ENCODE measurements around the gene HSPG2. TPM values are rescaled to one million over a fixed set of nuclear protein-coding genes. Genes with fewer than 3 reads are reported as not detected.

The HSPG2 gene
- total RNA-seq, 1 donor from 2014 or later = 91.0 TPM

- peak; percentile 45 for ATAC-seq
Measured at GRCh38 chr1:21861602-21862429, 75.3 kb downstream of the HSPG2 start.

DNA sequence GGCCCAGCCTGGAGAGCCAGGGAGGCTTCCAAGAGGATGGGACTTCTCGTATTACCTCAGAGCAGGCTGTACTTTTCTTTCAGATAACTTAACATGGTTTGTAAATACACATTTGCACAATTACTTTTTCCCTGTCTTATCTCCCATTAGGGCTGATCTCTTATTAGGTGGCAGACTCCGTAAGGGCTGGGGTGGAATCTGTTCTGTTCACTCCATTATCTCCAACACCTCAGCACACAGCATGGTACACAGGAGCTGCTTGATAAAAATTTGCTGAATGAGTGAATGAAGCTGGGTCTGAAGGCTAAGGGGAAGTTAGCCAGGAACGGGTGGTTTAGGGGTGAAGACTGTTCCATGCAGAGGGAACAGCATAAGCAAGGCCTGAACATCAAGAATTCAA is 76.1 kb downstream of the HSPG2 start:
- no peak for ATAC-seq

DNA sequence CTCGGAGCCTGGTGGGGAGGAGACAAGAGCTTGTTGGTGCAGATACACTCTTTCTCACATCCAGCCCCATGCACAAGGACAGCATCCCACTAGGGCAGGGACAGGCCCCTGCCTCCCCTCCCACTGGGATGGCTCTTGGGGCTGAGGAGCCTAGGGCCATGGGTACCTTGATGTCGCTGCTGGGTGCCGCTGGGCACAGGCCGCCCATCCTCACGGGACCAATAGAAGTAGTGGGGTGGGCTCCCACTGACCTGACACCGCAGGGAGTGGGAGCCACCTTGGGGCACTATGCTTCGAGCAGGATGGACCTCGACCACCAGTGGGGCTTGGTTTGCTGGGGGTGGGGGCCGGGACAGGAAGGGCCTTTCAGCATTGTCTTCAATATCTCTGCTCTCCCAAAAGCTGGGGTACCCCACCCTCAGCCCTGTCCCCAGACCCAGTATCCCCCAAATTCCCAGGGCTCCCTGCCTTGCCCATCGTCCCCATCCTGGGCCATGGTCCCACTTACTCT is 77.4 kb downstream of the HSPG2 start:
- no peak for ATAC-seq

DNA sequence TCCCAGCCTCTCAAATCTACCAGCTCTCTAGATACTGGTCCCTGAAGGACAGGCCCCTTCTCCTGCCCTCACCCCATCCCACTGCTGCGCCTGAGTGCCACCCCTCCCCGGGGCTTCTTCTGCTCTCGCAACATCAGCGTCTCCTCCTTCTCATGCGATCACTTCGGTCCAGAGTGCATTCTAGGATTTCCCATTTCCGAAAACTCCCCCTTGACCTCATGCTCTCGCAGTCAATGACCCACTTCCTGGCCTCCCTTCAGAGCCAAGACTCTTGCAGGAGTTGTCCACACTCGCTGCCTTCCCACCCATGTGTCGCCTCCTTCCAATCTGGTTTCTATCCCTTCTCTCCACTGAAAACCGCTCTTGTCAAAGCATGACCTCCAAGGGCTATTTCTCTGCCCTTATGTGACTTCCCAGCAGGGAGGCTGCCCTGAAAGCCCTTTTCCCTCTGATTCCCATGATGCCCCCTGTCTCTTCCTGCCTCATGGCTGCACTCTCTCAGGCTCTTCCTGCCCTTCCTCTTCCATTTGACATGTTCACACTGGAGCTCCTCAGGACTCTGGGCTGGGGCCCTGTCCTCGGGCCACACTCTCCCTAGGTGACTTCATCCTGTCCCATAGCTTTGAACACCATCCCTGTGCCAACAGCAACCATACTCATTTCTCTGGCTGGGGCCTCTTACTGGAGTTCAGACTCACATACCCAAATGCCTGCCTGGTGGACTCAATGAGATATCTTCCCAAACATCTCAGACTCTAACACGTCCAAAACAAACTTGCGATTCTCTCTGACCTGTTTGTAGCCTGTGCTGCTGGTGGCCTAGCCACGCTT is 79.1 kb downstream of the HSPG2 start:
- ATAC-seq = no peak

GRCh38 chr1:21857142-21857839 is 79.8 kb downstream of the HSPG2 start:
- ATAC-seq = no peak

DNA sequence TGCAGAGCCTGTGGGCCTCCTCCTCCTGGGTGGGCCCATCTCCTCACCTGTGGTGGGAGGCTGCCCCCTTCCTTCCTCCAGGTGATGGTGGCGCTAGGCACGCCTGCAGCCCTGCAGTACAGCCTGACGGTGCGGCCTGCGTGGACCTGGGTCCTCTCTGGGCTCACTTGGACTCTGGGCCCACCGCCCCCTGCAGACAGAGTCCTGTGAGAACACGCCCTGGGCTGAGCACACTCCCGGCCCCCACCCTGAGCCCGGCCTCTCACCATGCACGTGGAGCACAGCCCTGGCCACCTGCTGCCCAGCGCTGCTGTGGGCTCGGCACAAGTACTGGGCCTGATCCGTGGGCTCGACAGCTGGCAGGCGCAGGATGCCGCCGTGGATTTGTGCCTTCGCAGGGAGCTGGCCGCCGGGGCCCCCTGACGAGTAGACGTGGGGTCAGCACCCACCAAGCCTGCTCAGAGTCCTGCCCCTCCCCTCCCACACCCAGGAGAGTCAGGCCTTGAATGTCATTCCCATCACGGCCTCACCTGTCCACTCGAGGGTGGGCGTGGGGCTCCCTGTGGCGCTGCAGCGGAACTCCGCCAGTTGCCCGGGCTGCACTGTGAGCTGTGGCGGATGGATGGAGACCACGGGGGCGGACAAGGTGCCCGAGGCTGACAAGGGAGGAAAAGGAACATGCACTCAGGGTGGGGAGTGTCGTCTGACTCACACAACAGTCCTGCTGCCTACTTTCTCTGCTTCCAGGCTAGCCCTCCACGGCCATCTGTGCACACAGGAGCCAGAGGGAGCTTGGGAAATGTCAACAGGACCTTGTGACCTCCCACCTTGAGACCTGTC is 81.6 kb downstream of the HSPG2 start:
- peak; percentile 51 for ATAC-seq

GRCh38 chr1:21854751-21855131 is 82.4 kb downstream of the HSPG2 start:
- ATAC-seq = no peak

- no peak for ATAC-seq
Measured at GRCh38 chr1:21854090-21854750, 82.9 kb downstream of the HSPG2 start.

DNA sequence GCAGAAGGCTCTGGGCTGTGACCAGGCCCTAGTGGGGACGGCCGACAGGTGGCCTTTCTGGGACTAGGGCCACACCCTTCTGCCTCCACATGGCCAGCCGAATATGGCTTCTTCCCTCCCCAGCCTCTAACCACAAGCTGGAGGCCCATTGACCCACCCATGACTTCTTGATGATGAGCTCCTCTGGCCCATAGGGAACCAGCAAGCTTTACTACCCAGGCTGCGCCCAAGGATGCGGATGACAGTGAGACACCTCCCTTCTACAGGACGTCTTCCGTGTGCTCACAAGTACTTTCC is 84.0 kb downstream of the HSPG2 start:
- no peak for ATAC-seq

- no peak for ATAC-seq
Measured at GRCh38 chr1:21852282-21853130, 84.6 kb downstream of the HSPG2 start.

- ATAC-seq = no peak
Measured at GRCh38 chr1:21851430-21852250, 85.5 kb downstream of the HSPG2 start.

- ATAC-seq = no peak
Measured at GRCh38 chr1:21849909-21850576, 87.1 kb downstream of the HSPG2 start.

DNA sequence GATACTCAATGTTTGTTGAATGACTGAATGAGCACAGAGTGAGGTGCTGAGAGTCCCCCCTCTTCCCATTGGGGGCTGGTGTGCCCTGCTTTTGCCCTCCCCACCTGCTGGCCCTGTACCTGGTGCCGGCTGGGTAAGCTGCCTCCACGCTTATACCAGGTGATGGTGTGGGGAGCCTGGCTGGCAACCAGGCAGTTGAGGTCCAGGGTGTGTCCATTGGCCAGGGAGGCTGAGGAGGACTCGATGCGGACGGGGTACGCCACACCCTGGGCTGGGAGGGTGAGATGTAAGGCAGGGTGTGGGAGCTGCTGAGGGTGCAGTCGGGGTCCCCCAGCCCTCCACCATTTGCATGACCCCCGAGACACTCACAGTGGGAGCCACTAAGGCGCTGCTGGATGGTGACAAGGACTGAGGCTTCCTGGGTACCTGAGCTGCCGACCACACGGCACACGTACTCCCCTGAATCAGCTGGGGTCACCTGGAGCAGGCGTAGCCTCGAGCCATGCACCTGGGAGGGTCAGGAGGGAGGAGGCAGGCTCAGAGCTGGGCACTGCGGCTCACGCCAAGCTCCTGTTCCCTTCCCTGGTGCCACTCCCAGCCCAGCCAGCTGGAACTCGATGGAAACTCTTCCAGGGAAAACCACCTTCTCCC is 88.5 kb downstream of the HSPG2 start:
- ATAC-seq = no peak

DNA sequence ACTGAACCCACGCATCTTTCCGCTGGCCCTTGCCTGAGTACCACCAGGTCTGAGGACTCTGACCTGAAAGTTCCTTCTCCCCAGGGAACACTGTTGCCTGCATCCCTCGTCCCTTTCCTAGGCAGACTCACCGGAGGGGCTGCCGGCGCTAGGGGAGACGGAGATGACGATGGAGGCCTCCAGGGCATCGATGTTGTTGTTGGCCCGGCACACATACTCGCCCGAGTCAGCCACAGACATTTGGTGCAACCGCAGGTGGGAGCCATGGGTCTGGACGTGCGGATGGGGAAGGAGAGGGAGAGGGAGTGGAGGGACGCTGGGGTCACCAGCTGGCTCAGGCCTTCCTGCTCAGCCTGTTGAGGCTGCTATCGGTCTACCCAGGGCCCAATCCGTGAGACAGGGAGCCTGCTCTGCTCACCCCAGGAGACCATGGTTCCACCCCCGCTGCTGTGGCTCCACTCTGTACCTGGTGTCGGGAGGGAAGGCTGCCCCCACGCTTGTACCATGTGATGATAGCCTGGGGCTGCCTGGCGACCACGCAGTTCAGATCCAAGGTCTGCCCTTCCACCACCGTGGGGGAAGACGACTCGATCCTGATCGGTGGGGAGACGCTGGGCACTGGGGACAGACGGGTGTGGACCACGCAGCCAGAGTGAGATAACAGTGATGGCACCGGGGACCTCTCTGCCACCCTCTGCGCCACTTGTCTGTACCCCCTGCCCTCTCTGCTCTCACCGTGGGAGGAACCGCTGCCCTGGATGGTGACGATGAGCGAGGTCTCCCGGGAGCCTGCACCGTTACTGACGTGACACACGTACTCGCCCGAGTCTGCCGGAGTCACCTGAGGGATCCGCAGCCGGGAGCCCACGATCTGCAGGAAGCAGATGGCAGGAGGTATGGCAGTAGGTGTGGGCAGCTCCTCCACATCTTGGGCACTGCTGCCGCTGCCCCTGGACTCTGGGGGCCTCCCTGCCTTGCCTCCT is 89.6 kb downstream of the HSPG2 start:
- no peak for ATAC-seq

DNA sequence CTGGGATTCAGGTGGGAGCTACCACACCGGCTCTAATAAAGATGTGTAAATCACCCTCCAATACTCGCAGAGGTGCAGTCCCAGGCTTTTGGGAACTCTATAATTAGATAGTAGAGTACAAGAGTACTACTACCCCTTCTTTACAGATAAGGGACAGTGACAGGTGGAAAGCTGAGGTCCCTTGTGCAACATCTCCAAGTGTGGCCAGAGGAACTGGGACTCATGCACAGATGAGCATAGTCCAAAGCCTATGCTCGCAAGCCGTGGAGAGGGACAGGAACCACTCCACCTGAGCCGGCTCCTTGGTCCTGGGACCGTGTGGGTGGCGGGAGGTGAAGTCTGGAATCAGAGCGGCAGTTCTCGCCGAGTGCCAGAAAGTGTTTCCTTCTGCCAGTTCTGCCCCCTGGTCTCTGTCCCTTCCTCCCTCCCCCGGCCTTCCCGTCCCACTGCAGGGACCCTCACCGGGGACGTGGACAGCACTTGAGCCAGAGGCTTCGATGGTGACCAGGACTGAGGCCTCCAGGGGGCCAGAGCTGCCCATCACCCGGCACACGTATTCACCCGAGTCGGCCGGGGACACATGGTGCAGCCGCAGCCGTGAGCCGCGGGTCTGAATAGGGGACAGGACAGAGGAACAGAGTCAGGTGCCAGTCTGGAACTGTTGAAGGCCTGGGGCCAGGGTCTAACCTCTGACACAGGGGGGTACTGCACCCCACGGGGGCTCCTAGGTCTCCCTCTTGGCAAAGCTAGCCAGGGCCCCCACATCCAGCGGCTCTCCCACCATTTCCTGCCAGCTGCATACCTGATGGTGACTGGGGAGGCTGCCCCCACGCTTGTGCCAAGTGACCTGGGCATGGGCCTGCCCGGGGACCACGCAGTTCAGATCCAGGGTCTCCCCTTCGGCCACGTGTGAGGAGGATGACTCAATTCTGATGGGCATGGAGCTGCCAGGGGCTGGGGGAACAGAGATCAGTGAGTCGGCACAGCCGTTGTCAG is 91.2 kb downstream of the HSPG2 start:
- ATAC-seq = no peak

DNA sequence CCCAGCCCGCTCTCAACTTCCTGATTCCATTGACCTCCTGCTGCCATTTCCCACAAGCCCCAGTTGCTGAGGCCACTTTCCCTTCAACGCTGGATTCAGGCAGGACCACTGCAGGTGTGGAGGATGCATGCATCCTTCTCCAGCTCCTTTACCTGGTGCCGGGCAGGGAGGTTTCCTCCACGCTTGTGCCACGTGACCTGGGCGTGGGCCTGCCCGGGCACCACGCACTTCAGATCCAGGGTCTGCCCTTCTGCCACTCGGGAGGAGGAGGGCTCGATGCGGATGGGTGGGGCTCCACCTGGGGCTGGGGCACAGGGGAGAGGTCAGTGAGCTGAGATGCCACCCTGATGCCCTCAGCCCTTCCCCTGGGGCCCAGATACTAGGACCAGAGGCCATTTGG is 93.1 kb downstream of the HSPG2 start:
- ATAC-seq = no peak
